Right lobe of liver (tissue), 4 donors: Measurements from ENCODE around the gene DCTPP1.

Experiments
- POLR2A ChIP-seq: fragments of 450-650 bp; IDR thresholded peaks from one replicate; pipeline ENCODE4 v1.6.1; 2017; ENCODE audit warnings: antibody characterized with exemption, mild to moderate bottlenecking
- TF ChIP-seq, protein P1 (sequence below), 4 donors: fragments of 200-600 bp in 3 of 4; fragments of 450-650 bp in 1 of 4; IDR thresholded peaks; one replicate each; pipeline versions ENCODE4 v1.5.1 to v1.8.0; 2016 to 2022; ENCODE audit warnings: antibody characterized with exemption in 4 of 4, mild to moderate bottlenecking in 2 of 4
- donor health status: DM: no; HTN: no; CAD: no.
- donor health status: DM: no; HTN: no; CAD: no.
- donor health status: DM: no; HTN: yes; CAD: no.

GRCh38 chr16:30413112-30413806, 16.6 kb downstream of the DCTPP1 start:
- TF ChIP-seq, protein P1, sequence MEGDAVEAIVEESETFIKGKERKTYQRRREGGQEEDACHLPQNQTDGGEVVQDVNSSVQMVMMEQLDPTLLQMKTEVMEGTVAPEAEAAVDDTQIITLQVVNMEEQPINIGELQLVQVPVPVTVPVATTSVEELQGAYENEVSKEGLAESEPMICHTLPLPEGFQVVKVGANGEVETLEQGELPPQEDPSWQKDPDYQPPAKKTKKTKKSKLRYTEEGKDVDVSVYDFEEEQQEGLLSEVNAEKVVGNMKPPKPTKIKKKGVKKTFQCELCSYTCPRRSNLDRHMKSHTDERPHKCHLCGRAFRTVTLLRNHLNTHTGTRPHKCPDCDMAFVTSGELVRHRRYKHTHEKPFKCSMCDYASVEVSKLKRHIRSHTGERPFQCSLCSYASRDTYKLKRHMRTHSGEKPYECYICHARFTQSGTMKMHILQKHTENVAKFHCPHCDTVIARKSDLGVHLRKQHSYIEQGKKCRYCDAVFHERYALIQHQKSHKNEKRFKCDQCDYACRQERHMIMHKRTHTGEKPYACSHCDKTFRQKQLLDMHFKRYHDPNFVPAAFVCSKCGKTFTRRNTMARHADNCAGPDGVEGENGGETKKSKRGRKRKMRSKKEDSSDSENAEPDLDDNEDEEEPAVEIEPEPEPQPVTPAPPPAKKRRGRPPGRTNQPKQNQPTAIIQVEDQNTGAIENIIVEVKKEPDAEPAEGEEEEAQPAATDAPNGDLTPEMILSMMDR (IDR thresholded peaks at IDR 0.05): no peak
- TF ChIP-seq POLR2A: no peak
